HG03060 (cell line): ENCODE measurements around the gene CALD1.

Source experiments
- ATAC-seq: cut with Tn5 transposase; IDR thresholded peaks from one replicate; pipeline ENCODE4 v1.9.1; 2021; ENCODE audit warnings: low read depth, moderate number of reproducible peaks; ENCODE audit not compliant: unreplicated experiment

Gene CALD1

DNA sequence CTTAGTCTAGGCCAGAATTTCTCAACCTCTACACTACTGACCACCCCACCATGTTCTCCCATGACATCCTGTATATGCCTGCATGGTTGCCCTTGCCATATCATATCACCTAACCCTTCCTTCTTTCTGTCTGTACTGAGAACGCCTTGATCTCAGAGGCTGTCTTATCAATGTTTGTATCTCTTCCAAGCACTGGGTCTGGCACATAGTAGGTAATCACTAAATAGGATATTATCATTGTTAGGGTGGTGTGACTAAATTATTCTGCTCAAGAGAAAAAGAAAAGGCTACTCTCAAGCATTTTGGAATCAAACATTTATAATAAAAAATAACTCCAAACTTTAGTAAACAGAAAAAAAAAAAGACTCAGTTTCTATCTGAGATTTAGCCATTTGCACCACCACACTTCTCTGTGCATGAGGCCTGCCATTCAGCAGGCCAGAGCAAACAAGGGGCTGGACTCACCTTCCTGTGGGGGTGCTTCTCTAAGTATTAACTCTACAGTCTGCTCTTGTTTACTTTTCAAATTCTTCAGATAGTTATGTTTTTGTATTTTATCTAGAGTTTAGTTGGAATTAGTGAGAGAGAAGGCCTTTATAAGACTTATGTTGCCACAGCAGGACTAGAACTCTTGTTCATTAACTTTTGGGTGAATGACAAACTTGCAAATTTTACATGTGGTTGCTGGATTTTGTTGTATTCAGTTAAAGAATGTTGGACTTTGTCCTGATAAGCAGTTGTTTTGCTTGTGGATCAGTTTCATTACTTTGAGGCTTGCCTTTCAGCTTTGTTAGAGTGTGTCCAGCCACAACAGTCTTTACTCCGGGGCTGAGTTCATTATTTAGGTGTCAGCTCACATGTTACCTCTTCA lies 212.3 kb downstream of the CALD1 start:
- ATAC-seq = no peak

DNA sequence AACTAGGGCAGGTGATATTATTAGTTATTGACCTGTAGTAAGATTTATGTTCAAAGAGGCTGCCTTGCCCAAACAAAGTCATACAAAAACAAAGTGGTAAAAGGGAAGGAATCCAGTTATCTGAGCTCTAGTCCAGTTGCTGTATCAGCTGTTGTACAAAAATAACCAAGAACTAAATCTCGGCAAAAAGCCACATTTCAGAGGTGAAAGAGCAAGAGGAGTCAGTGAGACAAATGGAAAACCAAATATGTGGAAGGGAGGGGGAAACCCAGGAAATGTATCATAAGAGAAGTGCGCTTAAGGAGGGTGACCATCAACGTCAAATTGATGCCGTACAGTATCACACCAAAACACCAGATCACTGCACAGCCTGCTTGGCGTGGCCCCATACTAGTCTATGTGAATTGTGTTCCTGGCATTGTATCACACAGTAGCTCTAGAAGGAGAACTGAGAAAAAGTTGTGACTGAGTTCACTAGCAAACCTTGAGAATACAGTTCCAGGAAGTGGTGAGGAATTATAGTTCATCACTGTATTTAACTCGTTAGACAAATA lies 213.3 kb downstream of the CALD1 start:
- ATAC-seq = peak; percentile 66

GRCh38 chr7:134993877-134994456 lies 214.5 kb downstream of the CALD1 start:
- ATAC-seq = no peak

GRCh38 chr7:134995239-134996096 lies 216.0 kb downstream of the CALD1 start:
- ATAC-seq = peak; percentile 36

GRCh38 chr7:134996097-134996550 lies 216.7 kb downstream of the CALD1 start:
- ATAC-seq = peak; percentile 21

GRCh38 chr7:134997214-134997885 lies 217.9 kb downstream of the CALD1 start:
- ATAC-seq = no peak

DNA sequence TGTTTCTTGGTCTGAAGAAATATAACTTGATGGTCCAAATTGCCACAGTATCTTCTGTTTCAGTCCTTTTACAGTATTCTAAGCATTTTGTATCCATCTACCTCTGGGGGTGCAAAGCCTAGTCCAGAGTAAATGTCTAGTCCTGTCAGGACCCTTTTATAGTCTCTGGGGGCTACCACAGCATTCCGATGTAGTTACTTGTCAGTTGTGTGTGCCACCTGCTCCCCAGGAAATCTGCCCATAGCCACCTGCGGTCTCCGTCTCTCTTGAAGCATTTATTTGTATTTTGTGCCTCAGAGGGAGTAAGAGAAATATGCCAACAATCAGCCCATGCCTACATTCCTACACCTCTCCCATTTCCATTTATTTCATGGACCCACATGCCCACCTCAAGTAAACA lies 219.7 kb downstream of the CALD1 start:
- no peak for ATAC-seq

GRCh38 chr7:135001390-135002165 lies 222.1 kb downstream of the CALD1 start:
- no peak for ATAC-seq

- no peak for ATAC-seq
Measured at GRCh38 chr7:135012229-135012628, 232.8 kb downstream of the CALD1 start.
